HG02610 (cell line): Measurements from ENCODE around the gene DMRTA1.
"Not testable (repeated sequence)": the region's sequence is repeated elsewhere in the genome, so short reads cannot be mapped to it uniquely, and the experiment has no call there.

Experiments used
- ATAC-seq: cut with Tn5 transposase; IDR thresholded peaks from one replicate; pipeline ENCODE4 v1.9.1; 2021; ENCODE audit warnings: mild to moderate bottlenecking, moderate library complexity; ENCODE audit not compliant: unreplicated experiment

The DMRTA1 gene, protein sequence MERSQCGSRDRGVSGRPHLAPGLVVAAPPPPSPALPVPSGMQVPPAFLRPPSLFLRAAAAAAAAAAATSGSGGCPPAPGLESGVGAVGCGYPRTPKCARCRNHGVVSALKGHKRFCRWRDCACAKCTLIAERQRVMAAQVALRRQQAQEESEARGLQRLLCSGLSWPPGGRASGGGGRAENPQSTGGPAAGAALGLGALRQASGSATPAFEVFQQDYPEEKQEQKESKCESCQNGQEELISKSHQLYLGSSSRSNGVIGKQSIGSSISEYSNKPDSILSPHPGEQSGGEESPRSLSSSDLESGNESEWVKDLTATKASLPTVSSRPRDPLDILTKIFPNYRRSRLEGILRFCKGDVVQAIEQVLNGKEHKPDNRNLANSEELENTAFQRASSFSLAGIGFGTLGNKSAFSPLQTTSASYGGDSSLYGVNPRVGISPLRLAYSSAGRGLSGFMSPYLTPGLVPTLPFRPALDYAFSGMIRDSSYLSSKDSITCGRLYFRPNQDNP

DNA sequence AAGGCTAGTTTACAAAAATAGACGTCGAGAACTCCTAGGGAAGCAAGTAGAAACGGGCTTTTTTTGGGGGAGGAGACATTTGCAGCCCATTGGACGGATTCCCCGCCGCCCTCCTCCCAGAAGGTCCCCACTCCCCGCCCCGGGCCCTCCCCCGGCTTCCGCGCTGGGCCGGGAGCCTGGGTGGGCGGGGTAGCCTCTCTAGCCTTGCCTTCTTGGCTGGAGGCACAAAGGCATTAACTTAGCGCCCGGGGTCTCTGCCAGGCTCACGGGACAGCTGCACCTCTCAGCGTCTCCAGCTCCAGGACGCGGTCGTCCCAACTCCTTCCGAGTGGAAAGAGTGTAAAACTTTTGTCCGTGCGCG, at the start of gene DMRTA1:
DMRTA1 (plus strand) TSS at position 236 of the 361 bp plus-strand sequence. CDS start 242 bp downstream, outside the sequence.
- peak; percentile 21 for ATAC-seq

DNA sequence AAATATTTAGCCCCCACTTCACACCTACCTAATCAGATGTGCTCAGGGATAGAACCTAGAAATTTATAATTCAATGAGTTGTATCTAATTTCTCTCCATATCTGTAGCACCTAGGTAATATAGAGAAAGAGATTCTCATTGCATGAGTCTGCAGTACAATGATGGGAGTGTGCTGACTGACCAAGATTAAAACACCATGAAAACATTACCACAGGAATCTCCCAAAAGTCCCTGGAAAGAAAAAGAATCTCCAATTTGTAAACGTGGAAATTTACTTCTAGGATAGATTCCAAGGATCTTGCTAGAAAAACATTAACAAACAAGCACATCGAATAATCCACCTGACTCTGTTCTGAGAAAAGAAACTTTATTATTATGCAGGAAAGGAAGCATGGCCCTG, 45.0 kb upstream of the DMRTA1 start:
- ATAC-seq = no peak

DNA sequence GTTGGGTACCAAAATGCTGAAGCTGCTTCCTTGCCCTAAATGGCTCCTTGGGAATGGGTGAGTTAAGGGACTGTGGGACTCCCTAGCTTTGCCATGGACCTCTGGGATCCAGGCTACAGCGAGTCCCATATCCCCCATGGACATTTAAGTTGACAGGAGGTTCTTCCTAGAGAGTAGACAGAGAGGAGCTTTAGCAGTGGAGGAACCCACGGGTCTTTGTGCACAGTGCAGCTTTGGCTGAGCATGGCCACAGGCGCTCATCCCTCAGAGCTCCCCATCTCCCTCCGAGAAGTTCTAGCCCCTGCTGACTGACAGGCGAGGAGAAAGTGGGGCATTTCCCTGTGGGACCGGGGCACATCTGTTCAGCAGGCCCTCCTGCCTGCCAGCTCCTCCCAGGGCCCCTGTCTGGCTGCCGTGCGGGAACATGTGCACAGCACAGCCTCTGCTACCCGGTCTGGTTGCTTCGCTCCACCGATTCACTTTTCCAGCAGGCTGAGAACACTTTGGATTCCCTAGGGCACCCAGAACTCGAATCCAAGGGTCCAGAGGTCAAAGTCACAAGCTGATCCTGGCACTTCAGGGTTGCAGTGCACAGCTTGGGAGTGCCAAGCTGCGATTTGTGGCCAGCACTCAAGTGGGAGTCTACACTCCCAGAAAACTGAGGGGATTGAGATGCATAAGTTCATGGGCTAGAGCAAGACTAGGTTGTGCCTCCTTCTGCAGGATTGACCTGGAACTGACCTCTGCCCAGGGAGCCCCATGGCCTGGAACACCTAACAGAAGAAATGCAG, 40.6 kb upstream of the DMRTA1 start:
- ATAC-seq = no peak

DNA sequence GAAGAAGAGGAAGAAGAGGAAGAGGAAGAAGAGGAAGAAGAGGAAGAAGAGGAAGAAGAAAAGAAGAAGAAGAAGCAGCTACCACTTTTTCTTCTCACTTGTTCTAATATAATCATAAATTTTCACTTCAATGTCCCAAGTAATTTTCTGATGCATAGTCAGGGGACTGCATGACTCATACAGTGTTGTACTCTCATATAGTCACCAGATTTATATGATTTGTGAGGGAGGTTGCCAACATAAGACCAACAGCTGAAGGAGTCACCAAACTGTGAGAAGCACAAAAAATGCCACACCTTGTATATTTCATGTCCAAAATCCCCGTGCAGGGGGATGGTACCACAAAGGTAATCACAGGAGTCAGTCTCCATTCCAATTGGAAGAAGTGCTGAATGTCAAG, 32.7 kb upstream of the DMRTA1 start:
- no peak for ATAC-seq

DNA sequence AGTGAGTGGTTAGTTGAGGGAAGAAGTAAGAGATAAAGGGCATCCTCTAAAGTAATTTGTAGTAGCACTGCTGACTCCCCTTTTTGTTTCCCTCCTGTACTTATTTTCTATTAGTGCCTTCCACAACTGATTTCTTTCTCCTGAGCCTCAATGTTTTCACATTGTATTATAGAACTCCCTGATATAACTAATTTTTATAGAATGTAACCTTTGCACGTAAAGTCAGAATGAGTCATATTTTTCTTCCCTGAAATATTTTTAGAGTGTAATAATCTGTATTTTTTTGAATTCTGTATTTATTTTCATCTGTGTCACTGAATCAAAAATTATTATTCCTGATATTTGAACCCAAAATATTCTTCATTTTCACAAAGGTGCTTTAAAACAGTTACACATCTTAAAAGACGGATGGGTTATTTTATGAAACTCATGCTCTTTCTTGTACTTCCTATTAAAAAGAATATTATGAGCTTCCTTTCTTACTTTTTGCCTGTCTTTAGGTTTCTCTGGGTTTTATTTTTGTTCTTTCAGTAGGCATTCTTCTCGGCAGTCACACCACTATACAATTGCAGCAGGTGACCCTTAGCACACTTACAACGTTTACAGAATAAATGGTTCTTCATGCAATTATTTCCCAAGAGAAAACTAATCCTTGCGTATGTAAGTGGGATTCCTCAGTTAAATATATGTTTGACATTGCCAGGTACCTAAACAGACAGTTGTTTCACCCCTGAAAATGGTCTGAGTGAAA, 30.5 kb upstream of the DMRTA1 start:
- no peak for ATAC-seq

DNA sequence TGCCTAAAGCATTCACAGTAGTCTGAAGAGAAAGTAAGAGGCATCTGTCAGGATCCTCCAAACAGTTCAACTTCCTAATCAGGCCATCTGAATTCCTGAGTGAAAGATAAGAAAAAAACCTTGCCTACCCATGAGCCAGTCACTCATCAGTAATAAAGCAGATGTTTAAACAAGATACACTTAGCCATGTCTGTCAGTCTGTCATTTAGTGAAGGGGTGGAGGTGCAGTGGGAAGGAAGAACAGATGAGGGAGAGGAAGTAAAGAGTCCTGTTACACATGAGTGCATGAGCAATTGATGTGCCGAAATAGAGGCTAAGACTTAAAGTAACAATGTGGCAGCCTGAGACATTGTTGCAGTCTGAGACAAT, 29.9 kb upstream of the DMRTA1 start:
- no peak for ATAC-seq

DNA sequence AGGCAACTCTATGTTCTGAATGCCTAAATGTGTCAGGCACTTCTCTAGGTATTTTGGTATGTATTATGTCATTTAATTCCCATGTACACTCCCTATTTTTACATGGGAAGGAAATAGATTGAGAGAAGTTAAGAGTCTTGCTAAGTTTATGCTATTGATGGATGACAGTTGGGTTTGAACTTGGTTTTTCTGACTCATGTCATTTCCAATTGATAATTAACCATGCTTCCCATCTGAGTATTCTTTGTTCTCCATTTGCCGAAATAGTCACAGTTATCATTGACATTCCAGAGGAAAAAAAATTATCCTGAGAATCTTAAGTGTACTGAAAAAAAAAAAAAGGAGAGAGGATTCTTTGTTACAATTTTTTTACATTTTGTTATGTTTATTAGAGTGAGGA, 23.1 kb upstream of the DMRTA1 start:
- ATAC-seq = no peak

DNA sequence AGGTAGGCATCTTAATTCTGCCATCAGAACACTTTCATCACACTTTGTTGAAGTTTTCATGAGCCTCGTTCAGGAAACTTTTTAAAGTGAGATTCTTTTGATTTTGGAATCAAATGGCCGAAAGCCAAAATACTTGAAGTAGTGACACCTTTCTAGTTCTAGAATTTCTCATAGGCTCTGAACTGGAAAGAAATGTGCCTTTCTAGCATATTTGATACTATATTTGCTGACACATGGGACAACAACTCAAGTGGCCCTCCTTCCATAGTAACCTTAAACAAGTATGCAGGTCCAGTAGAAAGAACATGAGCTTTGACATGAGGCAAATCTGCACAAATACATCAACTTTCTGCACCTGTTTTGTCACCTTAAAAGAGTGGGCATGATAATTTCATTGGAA, 22.0 kb upstream of the DMRTA1 start:
- no peak for ATAC-seq

DNA sequence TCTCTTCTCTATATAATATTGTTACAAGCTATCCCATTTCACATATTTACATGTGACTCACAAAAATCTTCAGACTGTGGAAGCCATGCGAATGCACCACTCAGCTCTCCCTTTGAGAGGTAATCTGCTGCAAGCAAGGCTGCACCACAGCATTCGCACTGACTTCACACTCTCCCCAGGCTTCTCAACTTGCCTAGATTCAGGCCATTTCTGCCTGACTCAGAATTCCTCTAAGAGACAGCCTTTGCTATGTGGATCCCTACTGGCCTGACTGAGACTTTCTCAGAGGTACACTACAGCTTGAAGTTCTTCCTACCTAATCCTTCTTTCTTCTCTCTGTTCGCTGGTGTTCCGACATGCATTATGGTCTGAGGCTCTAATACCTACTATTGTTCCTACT, 21.1 kb upstream of the DMRTA1 start:
- no peak for ATAC-seq

DNA sequence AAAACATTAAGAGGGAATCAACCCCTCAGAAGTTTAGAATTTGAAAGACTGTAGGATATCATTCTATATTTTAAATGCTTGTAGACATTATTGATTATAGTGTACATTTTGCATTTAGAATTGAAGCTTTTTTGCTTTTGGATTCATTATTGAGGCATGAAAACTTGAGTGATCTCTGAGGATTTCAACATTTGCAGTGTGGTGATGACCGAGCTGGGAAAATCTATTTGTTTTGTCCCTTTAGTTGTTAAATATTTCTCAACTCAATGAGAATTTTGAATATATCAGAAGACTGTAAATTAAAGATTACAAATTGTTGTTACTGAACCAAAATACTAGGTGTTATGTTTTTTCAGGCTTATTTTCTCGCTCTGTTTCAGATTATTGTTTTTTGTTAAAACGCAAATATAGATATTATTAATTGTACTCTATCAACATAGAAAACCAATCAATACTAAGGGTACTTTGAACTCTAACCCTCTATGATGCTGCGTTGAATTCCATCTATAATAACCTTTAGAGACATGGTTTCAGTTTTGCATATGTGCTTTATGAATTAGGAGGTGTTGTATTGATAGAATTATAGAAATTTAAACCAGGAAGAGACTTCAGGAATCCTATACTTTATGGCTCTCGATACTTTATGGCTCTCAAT, 19.3 kb upstream of the DMRTA1 start:
- ATAC-seq = no peak

DNA sequence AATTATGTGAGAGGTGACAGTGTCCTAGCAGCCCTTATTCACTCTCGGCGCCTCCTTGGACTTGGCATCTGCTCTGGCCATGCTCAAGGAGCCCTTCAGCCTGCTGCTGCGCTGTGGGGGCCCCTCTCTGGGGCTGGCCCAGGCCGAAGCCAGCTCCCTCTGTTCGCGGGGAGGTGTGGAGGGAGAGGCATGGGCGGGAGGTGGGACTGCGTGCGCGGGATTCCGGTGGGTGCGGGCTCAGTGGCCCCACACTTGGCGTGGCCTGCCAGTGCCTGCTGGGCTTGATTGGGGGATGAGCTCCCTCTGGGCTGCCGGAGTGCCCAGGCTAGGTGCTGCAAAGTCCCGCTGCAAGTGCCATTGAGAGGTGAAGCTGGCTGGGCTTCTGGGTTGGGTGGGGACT, 12.9 kb upstream of the DMRTA1 start:
- ATAC-seq = no peak

DNA sequence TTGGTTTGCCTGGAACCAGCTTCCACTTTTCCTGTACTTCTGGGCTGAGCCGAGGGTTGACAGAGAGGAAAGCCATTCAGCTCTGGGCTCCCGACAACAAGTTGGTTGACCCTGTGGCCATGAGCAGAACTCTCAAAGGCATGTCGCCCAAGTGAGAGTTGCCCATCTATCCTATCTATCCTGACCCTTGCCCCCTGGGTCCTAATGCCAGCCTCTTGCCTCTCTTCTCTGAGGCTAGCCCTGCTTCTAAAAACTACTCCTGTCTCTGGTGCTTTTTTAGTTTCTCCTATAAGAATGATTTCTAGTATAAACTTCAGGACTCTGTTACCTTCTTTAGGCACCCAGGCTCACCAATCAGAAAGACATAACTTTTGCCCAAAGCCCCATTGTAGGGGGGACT, 11.4 kb upstream of the DMRTA1 start:
- ATAC-seq = not testable (repeated sequence)

DNA sequence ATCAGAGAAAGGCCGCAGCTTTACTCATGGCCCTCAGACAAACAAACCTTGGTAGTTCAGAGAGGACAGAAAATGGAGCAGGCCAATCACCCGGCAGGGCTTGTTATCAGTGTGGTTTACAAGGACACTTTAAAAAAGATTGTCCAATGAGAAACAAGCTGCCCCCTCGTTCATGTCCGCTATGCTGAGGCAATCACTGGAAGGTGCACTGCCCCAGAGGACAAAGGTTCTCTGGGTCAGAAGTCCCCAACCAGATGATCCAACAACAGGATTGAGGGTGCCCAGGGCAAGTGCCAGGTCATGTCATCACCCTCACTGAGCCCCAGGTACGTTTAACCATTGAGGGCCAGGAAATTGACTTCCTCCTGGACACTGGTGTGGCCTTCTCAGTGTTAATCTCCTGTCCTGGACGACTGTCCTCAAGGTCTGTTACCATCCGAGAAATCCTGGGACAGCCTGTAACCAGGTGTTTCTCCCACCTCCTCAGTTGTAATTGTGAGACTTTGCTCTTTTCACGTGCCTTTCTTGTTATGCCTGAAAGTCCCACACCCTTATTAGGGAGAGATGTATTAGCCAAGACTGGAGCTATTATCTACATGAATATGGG, 9.1 kb upstream of the DMRTA1 start:
- not testable (repeated sequence) for ATAC-seq

DNA sequence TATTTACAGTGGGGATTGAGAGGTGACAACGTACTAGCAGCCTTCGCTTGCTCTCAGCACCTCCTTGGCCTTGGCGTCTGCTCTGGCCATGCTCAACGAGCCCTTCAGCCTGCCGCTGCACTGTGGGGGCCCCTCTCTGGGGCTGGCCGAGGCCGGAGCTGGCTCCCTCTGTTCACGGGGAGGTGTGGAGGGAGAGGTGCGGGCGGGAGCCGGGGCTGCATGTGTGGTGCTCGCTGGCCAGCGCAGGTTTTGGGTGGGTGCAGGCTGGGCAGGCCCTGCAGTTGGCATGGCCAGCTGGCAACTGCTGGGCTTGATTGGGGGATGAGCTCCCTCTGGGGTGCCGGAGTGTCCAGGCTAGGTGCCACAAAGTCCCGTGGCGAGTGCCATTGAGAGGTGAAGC, 5.8 kb upstream of the DMRTA1 start:
- no peak for ATAC-seq

DNA sequence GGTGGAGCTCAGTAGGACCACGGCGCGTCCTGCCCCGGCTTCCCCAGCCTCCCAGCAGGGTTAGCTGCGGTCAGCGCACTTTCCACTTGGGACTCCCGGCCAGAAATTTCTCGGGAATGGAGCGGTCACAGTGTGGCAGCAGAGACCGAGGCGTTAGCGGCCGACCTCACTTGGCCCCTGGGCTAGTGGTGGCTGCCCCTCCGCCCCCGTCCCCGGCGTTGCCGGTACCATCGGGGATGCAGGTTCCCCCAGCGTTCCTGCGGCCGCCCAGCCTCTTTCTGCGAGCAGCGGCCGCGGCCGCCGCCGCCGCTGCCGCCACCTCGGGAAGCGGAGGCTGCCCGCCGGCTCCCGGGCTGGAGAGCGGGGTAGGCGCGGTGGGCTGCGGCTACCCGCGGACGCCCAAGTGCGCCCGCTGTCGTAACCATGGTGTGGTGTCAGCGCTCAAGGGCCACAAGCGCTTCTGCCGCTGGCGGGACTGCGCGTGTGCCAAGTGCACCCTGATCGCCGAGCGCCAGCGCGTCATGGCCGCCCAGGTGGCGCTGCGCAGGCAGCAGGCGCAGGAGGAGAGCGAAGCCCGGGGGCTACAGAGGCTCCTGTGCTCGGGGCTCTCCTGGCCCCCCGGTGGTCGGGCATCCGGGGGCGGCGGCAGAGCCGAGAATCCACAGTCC, 460 bp downstream of the DMRTA1 start:
- peak; percentile 79 for ATAC-seq

DNA sequence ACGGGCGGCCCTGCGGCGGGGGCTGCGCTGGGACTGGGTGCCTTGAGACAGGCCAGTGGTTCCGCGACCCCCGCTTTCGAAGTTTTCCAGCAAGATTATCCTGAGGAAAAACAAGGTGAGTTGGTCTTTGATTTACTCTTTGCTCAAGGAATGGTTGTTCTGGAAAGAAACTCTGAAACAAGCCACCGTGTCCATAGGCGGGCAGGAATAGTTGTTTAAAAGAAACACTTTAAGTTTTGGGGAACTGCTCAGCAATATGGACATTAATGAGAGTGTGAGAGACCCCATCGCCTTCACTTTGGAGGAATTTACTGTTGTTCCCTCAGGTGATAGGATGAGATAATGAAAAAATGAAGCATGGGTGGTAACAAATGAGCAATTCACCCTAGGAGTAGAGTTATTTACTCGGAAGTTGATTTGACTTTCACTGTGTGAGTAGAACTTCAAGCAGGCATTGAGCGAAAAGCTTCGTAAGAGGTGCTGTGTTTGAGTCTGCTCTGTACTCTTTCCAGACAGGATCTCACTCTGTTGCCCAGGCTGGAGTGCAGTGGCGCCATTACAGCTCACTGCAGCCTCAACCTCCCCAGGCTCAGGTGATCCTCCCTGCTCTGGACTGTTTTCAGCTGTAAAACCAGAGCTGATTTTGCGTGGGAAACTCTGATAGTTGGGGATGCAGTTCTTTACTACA, 1.1 kb downstream of the DMRTA1 start:
- no peak for ATAC-seq

DNA sequence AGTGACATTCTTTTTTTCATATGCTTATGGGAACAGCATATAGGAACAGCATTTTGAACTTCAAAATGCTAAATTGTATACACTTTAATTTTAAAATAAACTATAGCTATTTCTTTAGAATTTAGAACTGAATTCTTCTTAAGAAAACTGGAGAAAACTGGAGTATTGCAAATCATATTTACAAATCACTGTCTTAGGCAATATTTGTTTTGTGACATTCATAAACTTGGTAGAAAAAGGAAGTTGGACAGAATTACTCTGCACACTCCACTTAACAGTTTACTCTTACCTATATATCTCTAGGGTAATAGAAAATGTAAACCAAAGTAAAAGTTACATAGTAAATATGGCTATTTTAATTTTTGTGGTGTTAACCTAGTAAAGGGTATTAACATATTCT, 3.1 kb downstream of the DMRTA1 start:
- ATAC-seq = no peak

DNA sequence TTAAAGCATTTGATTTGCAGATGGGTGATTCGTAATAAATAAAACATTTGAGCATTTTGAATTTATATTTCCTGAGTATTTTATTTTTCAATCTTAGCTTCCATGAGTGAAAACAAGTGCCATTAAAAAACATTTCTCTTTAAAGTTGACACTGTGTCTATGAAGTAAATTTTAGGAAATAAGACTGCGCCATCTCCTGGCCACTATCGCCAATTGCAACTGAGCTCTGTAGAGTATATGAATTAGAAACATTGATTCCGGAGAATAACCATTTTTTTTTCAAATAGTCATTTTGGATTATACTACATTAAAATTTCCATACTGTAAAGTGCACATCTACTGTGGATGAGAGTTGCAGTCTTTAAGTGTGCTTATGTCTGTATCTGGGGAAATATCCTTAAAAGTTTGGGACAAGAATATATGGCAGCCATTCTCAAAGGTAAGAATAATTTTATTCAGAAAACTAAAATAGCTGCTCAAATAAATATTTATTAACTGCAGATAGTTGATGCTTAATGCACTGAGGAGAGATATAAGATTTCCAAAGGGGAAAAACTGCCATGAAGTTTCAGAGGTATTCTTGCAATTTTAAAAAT, 5.9 kb downstream of the DMRTA1 start:
- peak; percentile 63 for ATAC-seq

DNA sequence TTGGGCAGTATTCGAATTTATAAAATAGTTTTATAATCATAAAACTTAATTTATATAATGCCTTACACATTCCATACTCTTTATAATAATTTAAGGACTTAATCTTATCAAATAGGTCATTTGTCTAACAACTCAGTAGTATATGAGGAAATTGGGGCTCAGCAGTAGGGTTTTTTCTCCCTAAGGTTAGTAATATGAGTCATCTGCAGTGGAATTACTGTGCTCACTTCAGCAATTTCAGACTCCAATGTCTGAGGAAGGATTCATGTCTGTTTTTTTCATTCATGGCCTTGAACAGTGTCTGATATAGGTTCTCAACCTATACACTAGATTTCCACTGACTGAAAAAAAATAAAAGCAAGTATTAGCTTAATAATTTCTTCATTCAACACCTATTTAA, 7.4 kb downstream of the DMRTA1 start:
- ATAC-seq = no peak
